HepG2 (cell line): ENCODE data around the gene NYNRIN. TPM values are rescaled to one million over a fixed set of nuclear protein-coding genes. Genes with fewer than 3 reads are reported as not detected.

Source experiments
- EED ChIP-seq: sonication (generic); formaldehyde crosslinking; IDR thresholded peaks from 2 replicates; pipeline ENCODE4 v1.5.0; 2020; ENCODE audit warnings: mild to moderate bottlenecking, missing genetic modification reagents
- HHEX ChIP-seq: IDR thresholded peaks from 2 replicates; pipeline ENCODE4 v1.6.1; 2016; ENCODE audit warnings: control low read depth
- ISX ChIP-seq: sonication (generic); formaldehyde crosslinking; conservative IDR thresholded peaks from 2 replicates; pipeline ENCODE4 v1.5.0; 2020; ENCODE audit warnings: missing genetic modification reagents
- XRCC5 ChIP-seq: fragments of 200-400 bp; formaldehyde crosslinking; optimal IDR thresholded peaks from 2 replicates; pipeline ENCODE3; 2017; ENCODE audit warnings: mild to moderate bottlenecking, low read length
- ZNF121 ChIP-seq: sonication (generic); formaldehyde crosslinking; IDR thresholded peaks from 2 replicates; pipeline ENCODE4 v1.5.0; 2020; ENCODE audit warnings: mild to moderate bottlenecking, missing genetic modification reagents
- ZNF292 ChIP-seq: sonication (generic); formaldehyde crosslinking; IDR thresholded peaks from 2 replicates; pipeline ENCODE4 v1.8.1; 2022; ENCODE audit warnings: mild to moderate bottlenecking, low read depth, missing genetic modification reagents, borderline replicate concordance
- ZNF839 ChIP-seq: sonication (generic); formaldehyde crosslinking; IDR thresholded peaks from 2 replicates; pipeline ENCODE4 v1.4.0; 2020; ENCODE audit warnings: missing genetic modification reagents, mild to moderate bottlenecking, borderline replicate concordance
- polyA plus RNA-seq, 8 experiments: library from polyadenylated mRNA; depleted of rRNA in 3 of 8; stranded (reverse) in 7 of 8; unstranded in 1 of 8; fragments of >200 nt; fragmentation: Illumina TruSeq in 4 of 8; extraction: Trizol in 4 of 8; gene quantifications; 2 replicates each; pipeline versions ENCODE4 v1.2.1 to v1.2.3, GENCODE V29; 2011 to 2016; ENCODE audit warnings: low read depth in 4 of 8, missing spikeins in 1 of 8, mixed read lengths in 1 of 8; ENCODE audit not compliant: insufficient read depth in 1 of 8
- total RNA-seq, 5 experiments: library from RNA; depleted of rRNA; stranded (reverse); fragments of >200 nt; fragmentation: Illumina TruSeq; extraction: Trizol; gene quantifications; 2 replicates each; pipeline ENCODE4 v1.2.3, GENCODE V29; 2016; ENCODE audit warnings: low read depth in 1 of 5
- TF ChIP-seq, protein P1 (sequence below): sonication (generic); formaldehyde crosslinking; IDR thresholded peaks from 2 replicates; pipeline ENCODE4 v1.5.0; 2020; ENCODE audit warnings: mild to moderate bottlenecking, missing genetic modification reagents, borderline replicate concordance
- TF ChIP-seq, protein P2 (sequence below): sonication (generic); formaldehyde crosslinking; IDR thresholded peaks from 2 replicates; pipeline ENCODE4 v1.4.0; 2020; ENCODE audit warnings: missing genetic modification reagents
- TF ChIP-seq, protein P3 (sequence below): sonication (generic); formaldehyde crosslinking; IDR thresholded peaks from 2 replicates; pipeline ENCODE4 v1.4.0; 2020; ENCODE audit warnings: mild to moderate bottlenecking, missing genetic modification reagents
- TF ChIP-seq, protein P4 (sequence below): sonication (generic); formaldehyde crosslinking; IDR thresholded peaks from 2 replicates; pipeline ENCODE4 v1.4.0; 2020; ENCODE audit warnings: mild to moderate bottlenecking, low read depth, missing genetic modification reagents

Gene NYNRIN
- total and polyA plus RNA-seq, 2 of the 13 experiments (the other 11 are each of a cell fraction or from before 2014, with no cell fraction given), result 0.63 to 1.1 TPM

DNA sequence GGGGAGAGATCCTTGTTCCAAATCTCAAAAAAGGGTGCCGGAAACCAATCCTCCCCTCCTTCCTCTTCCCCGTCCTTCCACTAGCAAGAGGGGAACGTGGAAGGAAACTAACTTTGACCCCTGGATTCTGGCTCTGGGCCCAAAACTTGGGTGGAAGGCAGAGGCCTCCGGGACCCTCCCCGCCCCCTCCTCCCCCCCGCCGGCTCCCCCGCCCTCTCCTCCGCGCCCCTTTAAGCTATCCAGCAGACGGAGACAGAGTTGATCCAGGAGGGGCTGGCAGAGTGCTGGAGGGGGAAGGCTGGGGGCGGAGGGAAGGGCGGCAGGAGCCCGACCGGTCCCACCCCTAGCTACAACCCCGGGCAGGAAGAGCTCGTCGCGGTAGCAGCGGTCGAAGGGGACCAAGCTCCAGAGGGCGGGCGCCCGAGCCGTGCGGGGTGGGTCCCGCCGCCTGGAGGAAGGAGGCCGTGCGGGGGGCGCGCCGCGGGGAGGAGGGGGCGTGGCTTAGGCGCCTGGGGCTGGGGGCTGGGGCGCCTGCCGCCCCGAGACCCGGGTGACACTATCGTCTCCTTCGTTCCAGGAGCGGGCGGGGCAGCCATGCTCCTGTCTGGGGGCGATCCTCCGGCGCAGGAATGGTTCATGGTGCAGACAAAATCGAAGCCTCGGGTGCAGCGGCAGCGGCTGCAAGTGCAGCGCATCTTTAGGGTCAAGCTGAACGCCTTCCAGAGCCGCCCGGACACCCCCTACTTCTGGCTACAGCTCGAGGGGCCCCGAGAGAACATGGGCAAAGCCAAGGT, at the start of gene NYNRIN (continued):
- TF ChIP-seq, protein P1, sequence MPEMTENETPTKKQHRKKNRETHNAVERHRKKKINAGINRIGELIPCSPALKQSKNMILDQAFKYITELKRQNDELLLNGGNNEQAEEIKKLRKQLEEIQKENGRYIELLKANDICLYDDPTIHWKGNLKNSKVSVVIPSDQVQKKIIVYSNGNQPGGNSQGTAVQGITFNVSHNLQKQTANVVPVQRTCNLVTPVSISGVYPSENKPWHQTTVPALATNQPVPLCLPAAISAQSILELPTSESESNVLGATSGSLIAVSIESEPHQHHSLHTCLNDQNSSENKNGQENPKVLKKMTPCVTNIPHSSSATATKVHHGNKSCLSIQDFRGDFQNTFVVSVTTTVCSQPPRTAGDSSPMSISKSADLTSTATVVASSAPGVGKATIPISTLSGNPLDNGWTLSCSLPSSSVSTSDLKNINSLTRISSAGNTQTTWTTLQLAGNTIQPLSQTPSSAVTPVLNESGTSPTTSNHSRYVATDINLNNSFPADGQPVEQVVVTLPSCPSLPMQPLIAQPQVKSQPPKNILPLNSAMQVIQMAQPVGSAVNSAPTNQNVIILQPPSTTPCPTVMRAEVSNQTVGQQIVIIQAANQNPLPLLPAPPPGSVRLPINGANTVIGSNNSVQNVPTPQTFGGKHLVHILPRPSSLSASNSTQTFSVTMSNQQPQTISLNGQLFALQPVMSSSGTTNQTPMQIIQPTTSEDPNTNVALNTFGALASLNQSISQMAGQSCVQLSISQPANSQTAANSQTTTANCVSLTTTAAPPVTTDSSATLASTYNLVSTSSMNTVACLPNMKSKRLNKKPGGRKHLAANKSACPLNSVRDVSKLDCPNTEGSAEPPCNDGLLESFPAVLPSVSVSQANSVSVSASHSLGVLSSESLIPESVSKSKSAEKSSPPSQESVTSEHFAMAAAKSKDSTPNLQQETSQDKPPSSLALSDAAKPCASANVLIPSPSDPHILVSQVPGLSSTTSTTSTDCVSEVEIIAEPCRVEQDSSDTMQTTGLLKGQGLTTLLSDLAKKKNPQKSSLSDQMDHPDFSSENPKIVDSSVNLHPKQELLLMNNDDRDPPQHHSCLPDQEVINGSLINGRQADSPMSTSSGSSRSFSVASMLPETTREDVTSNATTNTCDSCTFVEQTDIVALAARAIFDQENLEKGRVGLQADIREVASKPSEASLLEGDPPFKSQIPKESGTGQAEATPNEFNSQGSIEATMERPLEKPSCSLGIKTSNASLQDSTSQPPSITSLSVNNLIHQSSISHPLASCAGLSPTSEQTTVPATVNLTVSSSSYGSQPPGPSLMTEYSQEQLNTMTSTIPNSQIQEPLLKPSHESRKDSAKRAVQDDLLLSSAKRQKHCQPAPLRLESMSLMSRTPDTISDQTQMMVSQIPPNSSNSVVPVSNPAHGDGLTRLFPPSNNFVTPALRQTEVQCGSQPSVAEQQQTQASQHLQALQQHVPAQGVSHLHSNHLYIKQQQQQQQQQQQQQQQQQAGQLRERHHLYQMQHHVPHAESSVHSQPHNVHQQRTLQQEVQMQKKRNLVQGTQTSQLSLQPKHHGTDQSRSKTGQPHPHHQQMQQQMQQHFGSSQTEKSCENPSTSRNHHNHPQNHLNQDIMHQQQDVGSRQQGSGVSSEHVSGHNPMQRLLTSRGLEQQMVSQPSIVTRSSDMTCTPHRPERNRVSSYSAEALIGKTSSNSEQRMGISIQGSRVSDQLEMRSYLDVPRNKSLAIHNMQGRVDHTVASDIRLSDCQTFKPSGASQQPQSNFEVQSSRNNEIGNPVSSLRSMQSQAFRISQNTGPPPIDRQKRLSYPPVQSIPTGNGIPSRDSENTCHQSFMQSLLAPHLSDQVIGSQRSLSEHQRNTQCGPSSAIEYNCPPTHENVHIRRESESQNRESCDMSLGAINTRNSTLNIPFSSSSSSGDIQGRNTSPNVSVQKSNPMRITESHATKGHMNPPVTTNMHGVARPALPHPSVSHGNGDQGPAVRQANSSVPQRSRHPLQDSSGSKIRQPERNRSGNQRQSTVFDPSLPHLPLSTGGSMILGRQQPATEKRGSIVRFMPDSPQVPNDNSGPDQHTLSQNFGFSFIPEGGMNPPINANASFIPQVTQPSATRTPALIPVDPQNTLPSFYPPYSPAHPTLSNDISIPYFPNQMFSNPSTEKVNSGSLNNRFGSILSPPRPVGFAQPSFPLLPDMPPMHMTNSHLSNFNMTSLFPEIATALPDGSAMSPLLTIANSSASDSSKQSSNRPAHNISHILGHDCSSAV, result no peak
- TF ChIP-seq ZNF292 (0 out of 2 replicates have a peak, but pooled peaks have one; percentile 31), HHEX (CRISPR knock-in tag) (no peak), XRCC5 (no peak), ISX (no peak), ZNF839 (CRISPR knock-in tag) (peak; percentile 95; the same call in 1 of the 2 replicates), ZNF121 (CRISPR knock-in tag) (no peak), EED (CRISPR knock-in tag) (0 out of 2 replicates have a peak, but pooled peaks have one; percentile 8)
- TF ChIP-seq, protein P2, sequence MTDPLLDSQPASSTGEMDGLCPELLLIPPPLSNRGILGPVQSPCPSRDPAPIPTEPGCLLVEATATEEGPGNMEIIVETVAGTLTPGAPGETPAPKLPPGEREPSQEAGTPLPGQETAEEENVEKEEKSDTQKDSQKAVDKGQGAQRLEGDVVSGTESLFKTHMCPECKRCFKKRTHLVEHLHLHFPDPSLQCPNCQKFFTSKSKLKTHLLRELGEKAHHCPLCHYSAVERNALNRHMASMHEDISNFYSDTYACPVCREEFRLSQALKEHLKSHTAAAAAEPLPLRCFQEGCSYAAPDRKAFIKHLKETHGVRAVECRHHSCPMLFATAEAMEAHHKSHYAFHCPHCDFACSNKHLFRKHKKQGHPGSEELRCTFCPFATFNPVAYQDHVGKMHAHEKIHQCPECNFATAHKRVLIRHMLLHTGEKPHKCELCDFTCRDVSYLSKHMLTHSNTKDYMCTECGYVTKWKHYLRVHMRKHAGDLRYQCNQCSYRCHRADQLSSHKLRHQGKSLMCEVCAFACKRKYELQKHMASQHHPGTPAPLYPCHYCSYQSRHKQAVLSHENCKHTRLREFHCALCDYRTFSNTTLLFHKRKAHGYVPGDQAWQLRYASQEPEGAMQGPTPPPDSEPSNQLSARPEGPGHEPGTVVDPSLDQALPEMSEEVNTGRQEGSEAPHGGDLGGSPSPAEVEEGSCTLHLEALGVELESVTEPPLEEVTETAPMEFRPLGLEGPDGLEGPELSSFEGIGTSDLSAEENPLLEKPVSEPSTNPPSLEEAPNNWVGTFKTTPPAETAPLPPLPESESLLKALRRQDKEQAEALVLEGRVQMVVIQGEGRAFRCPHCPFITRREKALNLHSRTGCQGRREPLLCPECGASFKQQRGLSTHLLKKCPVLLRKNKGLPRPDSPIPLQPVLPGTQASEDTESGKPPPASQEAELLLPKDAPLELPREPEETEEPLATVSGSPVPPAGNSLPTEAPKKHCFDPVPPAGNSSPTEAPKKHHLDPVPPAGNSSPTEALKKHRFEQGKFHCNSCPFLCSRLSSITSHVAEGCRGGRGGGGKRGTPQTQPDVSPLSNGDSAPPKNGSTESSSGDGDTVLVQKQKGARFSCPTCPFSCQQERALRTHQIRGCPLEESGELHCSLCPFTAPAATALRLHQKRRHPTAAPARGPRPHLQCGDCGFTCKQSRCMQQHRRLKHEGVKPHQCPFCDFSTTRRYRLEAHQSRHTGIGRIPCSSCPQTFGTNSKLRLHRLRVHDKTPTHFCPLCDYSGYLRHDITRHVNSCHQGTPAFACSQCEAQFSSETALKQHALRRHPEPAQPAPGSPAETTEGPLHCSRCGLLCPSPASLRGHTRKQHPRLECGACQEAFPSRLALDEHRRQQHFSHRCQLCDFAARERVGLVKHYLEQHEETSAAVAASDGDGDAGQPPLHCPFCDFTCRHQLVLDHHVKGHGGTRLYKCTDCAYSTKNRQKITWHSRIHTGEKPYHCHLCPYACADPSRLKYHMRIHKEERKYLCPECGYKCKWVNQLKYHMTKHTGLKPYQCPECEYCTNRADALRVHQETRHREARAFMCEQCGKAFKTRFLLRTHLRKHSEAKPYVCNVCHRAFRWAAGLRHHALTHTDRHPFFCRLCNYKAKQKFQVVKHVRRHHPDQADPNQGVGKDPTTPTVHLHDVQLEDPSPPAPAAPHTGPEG, result no peak
- TF ChIP-seq, protein P3, sequence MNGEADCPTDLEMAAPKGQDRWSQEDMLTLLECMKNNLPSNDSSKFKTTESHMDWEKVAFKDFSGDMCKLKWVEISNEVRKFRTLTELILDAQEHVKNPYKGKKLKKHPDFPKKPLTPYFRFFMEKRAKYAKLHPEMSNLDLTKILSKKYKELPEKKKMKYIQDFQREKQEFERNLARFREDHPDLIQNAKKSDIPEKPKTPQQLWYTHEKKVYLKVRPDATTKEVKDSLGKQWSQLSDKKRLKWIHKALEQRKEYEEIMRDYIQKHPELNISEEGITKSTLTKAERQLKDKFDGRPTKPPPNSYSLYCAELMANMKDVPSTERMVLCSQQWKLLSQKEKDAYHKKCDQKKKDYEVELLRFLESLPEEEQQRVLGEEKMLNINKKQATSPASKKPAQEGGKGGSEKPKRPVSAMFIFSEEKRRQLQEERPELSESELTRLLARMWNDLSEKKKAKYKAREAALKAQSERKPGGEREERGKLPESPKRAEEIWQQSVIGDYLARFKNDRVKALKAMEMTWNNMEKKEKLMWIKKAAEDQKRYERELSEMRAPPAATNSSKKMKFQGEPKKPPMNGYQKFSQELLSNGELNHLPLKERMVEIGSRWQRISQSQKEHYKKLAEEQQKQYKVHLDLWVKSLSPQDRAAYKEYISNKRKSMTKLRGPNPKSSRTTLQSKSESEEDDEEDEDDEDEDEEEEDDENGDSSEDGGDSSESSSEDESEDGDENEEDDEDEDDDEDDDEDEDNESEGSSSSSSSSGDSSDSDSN, result peak; percentile 65
- TF ChIP-seq, protein P4, sequence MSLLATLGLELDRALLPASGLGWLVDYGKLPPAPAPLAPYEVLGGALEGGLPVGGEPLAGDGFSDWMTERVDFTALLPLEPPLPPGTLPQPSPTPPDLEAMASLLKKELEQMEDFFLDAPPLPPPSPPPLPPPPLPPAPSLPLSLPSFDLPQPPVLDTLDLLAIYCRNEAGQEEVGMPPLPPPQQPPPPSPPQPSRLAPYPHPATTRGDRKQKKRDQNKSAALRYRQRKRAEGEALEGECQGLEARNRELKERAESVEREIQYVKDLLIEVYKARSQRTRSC (CRISPR knock-in tag), result no peak
